ENCODE data around the gene MINPP1. TPM values are rescaled to one million over a fixed set of nuclear protein-coding genes. Genes with fewer than 3 reads are reported as not detected.

Gene MINPP1
- total RNA-seq, 4 donors from 2014 or later: 8.7 to 24.6 (median 18.4) TPM

- TF ChIP-seq CTCF (IDR thresholded peaks at IDR 0.05; ENCODE audit: low read depth): no peak
These were observed 3.3 kb downstream of the MINPP1 start for GRCh38 chr10:87507879-87508483.

- no peak for TF ChIP-seq CTCF (IDR thresholded peaks at IDR 0.05; ENCODE audit: low read depth)
These were observed 4.1 kb downstream of the MINPP1 start for GRCh38 chr10:87508837-87509236.

GRCh38 chr10:87510025-87510424, 5.3 kb downstream of the MINPP1 start:
- no peak for TF ChIP-seq CTCF (IDR thresholded peaks at IDR 0.05; ENCODE audit: low read depth)

DNA sequence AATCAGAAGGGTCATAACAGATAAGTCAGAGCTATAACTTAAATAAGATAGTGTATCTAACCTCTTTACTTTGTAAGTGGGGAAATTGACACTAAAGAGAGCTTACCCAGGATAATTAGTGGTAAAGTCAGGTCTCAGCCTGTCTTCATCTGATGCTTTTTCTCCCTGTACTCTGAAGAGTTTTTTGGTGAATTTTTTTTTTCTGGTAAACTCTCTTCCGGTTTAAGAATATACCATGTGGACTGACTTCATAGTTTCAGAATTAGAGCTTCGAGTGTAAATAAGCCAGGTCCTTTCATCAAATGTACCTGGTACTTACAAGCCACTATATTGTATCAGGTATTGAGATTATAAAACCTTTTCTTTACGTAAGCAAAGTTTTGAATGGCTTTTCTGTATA, 6.8 kb downstream of the MINPP1 start:
- no peak for TF ChIP-seq CTCF (IDR thresholded peaks at IDR 0.05; ENCODE audit: low read depth)

- no peak for TF ChIP-seq CTCF (IDR thresholded peaks at IDR 0.05; ENCODE audit: low read depth)
These were observed 14.2 kb downstream of the MINPP1 start for GRCh38 chr10:87518937-87519336.

DNA sequence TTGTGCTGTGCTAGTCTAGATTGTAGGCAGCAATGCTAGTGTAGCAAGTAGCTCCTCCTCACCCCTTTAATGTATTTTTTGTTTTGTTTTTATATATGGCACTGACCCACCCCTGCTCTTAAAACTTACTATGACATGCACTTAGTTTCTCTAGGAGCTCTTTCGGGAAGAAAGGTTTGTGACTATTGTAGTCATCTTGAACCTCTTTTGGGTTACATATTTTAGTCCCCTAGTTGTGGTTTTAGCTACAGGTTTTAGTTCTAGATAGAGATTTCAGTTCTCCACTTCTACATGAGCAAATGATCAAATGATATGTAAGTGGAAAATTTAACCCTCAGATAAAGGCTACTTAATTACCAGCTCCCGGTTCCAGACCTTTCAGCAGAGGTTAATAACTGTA, 14.9 kb downstream of the MINPP1 start:
- no peak for TF ChIP-seq CTCF (IDR thresholded peaks at IDR 0.05; ENCODE audit: low read depth)

DNA sequence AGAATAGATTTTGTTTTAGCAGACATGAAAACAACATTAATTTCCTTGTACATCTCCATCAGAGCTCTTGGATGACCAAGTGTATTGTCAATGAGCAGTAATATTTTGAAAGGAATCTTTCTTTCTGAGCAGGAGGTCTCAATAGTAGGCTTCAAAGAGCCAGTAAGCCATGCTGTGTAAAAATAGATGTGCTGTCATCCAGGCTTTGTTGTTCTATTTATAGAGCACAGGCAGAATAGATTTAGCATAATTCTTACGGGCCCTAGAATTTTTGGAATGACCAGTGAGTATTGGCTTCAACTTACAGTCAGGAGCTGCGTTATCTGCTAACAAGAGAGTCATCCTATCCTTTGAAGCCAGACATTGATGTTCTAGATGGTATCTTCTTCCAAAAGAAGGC, 19.0 kb downstream of the MINPP1 start:
- no peak for TF ChIP-seq CTCF (IDR thresholded peaks at IDR 0.05; ENCODE audit: low read depth)

All from subcutaneous adipose tissue (tissue), 4 donors.